K562 (cell line): ENCODE data around the gene NELL1. TPM values are rescaled to one million over a fixed set of nuclear protein-coding genes. Genes with fewer than 3 reads are reported as not detected.

Experiments used
- ATAC-seq: fragments of 200-7000 bp; cut with Tn5 transposase; 3 replicates; pipeline ENCODE4 v1.9.1; 2020; ENCODE audit warnings: moderate library complexity
- BruUV-seq: library from RNA; stranded (reverse); fragments of 400-500 nt; replicated peaks from 2 replicates; lab custom pipeline; 2021; lab: Mats Ljungman, UMichigan
- CTCF ChIA-PET: fragments of 300-600 bp; formaldehyde crosslinking; extraction: SDS; loops from one replicate; lab custom pipeline; 2021; ENCODE audit warnings: low intra/inter-chr PET ratio; lab: Yijun Ruan, JAX
- POLR2A ChIA-PET: fragments of 300-600, 350-650 bp; sonication (Branson Sonifier 250); formaldehyde crosslinking; extraction: SDS; loops from one replicate; lab custom pipeline; 2021; ENCODE audit warnings: antibody characterized with exemption, inconsistent platforms; lab: Yijun Ruan, JAX
- DNase-seq, 4 experiments: peaks; one replicate each; pipeline versions ENCODE4 v3.0.0 to v3.0.0-alpha.2; 2011 to 2018; ENCODE audit warnings: low spot score in 3 of 4, mixed read lengths in 3 of 4; ENCODE audit errors: extremely low read depth in 1 of 4
- FAIRE-seq: peaks from 2 replicates; lab custom pipeline; 2011; peaks lifted over from hg19 to GRCh38; lab: Jason Lieb, UNC
- H2AFZ ChIP-seq: 2 replicates; pipeline ENCODE4 v1.6.0; 2011; ENCODE audit warnings: low read depth, low read length, control low read depth, inconsistent platforms
- H3K27ac ChIP-seq: fragments of 200-600 bp; 3 replicates; pipeline ENCODE4 v1.8.0; 2011; ENCODE audit warnings: low read depth, mild to moderate bottlenecking, control low read depth, inconsistent platforms, low read length, moderate library complexity, mixed read lengths; ENCODE audit errors: extremely low read depth
- H3K27me3 ChIP-seq, 2 experiments: fragments of 300-600 bp in 1 of 2; 2 replicates in 1 of 2; 3 replicates in 1 of 2; pipeline versions ENCODE4 v1.6.0 to v1.8.0; 2011; ENCODE audit warnings: inconsistent platforms in 2 of 2, low read length in 2 of 2, mild to moderate bottlenecking in 1 of 2, mixed read lengths in 1 of 2, moderate library complexity in 1 of 2; ENCODE audit not compliant: control insufficient read depth in 2 of 2, insufficient read depth in 2 of 2
- H3K36me3 ChIP-seq: fragments of 300-600 bp; 3 replicates; pipeline ENCODE4 v1.8.0; 2011; ENCODE audit warnings: mild to moderate bottlenecking, low read length, inconsistent platforms; ENCODE audit not compliant: control insufficient read depth, insufficient read depth
- H3K4me1 ChIP-seq, 2 experiments: fragments of 200-600 bp in 1 of 2; replicated peaks in 1 of 2; 2 replicates in 1 of 2; 3 replicates in 1 of 2; pipeline versions ENCODE4 v1.5.1 to v1.8.0; 2011; ENCODE audit warnings: inconsistent platforms in 2 of 2, low read length in 2 of 2, mild to moderate bottlenecking in 1 of 2, mixed read lengths in 1 of 2, moderate library complexity in 1 of 2; ENCODE audit not compliant: control insufficient read depth in 2 of 2, insufficient read depth in 2 of 2
- H3K4me2 ChIP-seq: 2 replicates; pipeline ENCODE4 v1.6.1; 2011; ENCODE audit warnings: low read length, control low read depth, inconsistent platforms, mixed read lengths; ENCODE audit not compliant: insufficient read depth
- H3K4me3 ChIP-seq: fragments of 200-600 bp; sonication (generic), shearing (Covaris generic); 2 replicates; pipeline ENCODE4 v1.5.1; 2016; ENCODE audit warnings: control low read depth, inconsistent platforms
- H3K79me2 ChIP-seq: fragments of 200-600 bp; 3 replicates; pipeline ENCODE4 v1.8.0; 2011; ENCODE audit warnings: low read length, inconsistent platforms; ENCODE audit not compliant: control insufficient read depth, insufficient read depth
- H3K9ac ChIP-seq, 2 experiments: 2 replicates each; pipeline versions ENCODE4 v1.6.0 to v1.6.1; 2011; ENCODE audit warnings: low read depth in 2 of 2, low read length in 2 of 2, control low read depth in 1 of 2, inconsistent platforms in 1 of 2, mild to moderate bottlenecking in 1 of 2, mixed read lengths in 1 of 2; ENCODE audit not compliant: insufficient read depth in 1 of 2
- H3K9me1 ChIP-seq: one replicate; pipeline ENCODE4 v1.6.0; 2011; ENCODE audit warnings: inconsistent platforms, mild to moderate bottlenecking, low read length, moderate library complexity; ENCODE audit not compliant: control insufficient read depth, insufficient read depth
- H3K9me3 ChIP-seq: replicated peaks from 2 replicates; pipeline ENCODE4 v1.5.1; 2011; ENCODE audit warnings: low read depth, low read length, inconsistent platforms; ENCODE audit not compliant: control insufficient read depth, insufficient read depth
- H4K20me1 ChIP-seq: replicated peaks from 2 replicates; pipeline ENCODE4 v1.6.1; 2011; ENCODE audit warnings: low read length, inconsistent platforms, mixed read lengths; ENCODE audit not compliant: control insufficient read depth, insufficient read depth
- ATF2 ChIP-seq: sonication (generic); formaldehyde crosslinking; IDR thresholded peaks from 2 replicates; pipeline ENCODE4 v1.8.1; 2022; ENCODE audit warnings: missing genetic modification reagents
- BMI1 ChIP-seq: fragments of 150-350 bp; IDR thresholded peaks from 2 replicates; pipeline ENCODE4 v1.6.1; 2014; ENCODE audit warnings: low read length
- CHD1 ChIP-seq: fragments of 200-600 bp; sonication (generic); IDR thresholded peaks from one replicate; pipeline ENCODE4 v1.6.1; 2012; ENCODE audit warnings: mild to moderate bottlenecking, moderate library complexity, low read length, inconsistent platforms
- GATAD2A ChIP-seq: fragments of 450-650 bp; IDR thresholded peaks from 2 replicates; pipeline ENCODE4 v1.6.1; 2017
- HBP1 ChIP-seq: fragments of 450-650 bp; formaldehyde crosslinking; IDR thresholded peaks from 2 replicates; pipeline ENCODE4 v1.4.0; 2022; ENCODE audit warnings: missing genetic modification characterization
- HDAC3 ChIP-seq: fragments of 450-650 bp; IDR thresholded peaks from 2 replicates; pipeline ENCODE4 v1.6.1; 2018; ENCODE audit warnings: borderline replicate concordance, mild to moderate bottlenecking, moderate library complexity; ENCODE audit not compliant: partially characterized antibody
- KDM4B ChIP-seq, 2 experiments: fragments of 450-650 bp in 1 of 2; sonication (generic) in 1 of 2; IDR thresholded peaks; 2 replicates each; pipeline ENCODE4 v1.6.1; 2016 to 2017; ENCODE audit warnings: borderline replicate concordance in 2 of 2, antibody characterized with exemption in 1 of 2, low read depth in 1 of 2, mild to moderate bottlenecking in 1 of 2
- MLLT1 ChIP-seq, 2 experiments: fragments of 450-650 bp; IDR thresholded peaks; 2 replicates each; pipeline ENCODE4 v1.6.1; 2016
- RBM22 ChIP-seq: fragments of 200-400 bp; formaldehyde crosslinking; IDR thresholded peaks from 2 replicates; pipeline ENCODE4 v1.6.1; 2018; ENCODE audit warnings: low read length, low read depth; ENCODE audit not compliant: poor library complexity, severe bottlenecking
- YY1 ChIP-seq, 3 experiments: IDR thresholded peaks; 2 replicates each; pipeline ENCODE4 v1.6.1; 2011; ENCODE audit warnings: low read length in 2 of 3, mild to moderate bottlenecking in 2 of 3, moderate library complexity in 2 of 3, borderline replicate concordance in 1 of 3, control low read depth in 1 of 3, low read depth in 1 of 3; ENCODE audit not compliant: insufficient read depth in 3 of 3, insufficient replicate concordance in 2 of 3, control insufficient read depth in 1 of 3, insufficient read length in 1 of 3; ENCODE audit errors: extremely low read depth in 1 of 3
- WGBS: fragments of 100-300 bp; shearing (Covaris generic); methylation state at CpG from one replicate; pipeline ENCODE4 v1.1.6; 2016; ENCODE audit warnings: low coverage, mixed read lengths; ENCODE audit not compliant: insufficient coverage; ENCODE audit errors: missing lambda C conversion rate; 5-methylcytosine and 5-hydroxymethylcytosine counted together
- in situ Hi-C: fragments of 300-500 bp; cut with MboI; formaldehyde crosslinking; loops from 4 replicates; pipeline ENCODE4 v1.15.0; 2018; ENCODE audit warnings: inconsistent platforms, mixed read lengths
- intact Hi-C: fragments of 100-400 bp; cut with micrococcal nuclease; formaldehyde crosslinking; loops from 2 replicates; pipeline ENCODE4 v1.14.2; 2022
- polyA plus RNA-seq, 8 experiments: library from polyadenylated mRNA; depleted of rRNA in 4 of 8; stranded (reverse) in 5 of 8; unstranded in 3 of 8; fragments of >200 nt; fragmentation: Nextera tagmentation in 2 of 8; fragmentation: Illumina TruSeq in 1 of 8; extraction: Ambion mirVana in 2 of 8; extraction: Trizol in 1 of 8; gene quantifications; 2 replicates each; pipeline versions ENCODE4 v1.2.1 to v1.2.3, GENCODE V29; 2011 to 2014; ENCODE audit warnings: inconsistent platforms in 1 of 8, missing spikeins in 1 of 8
- total RNA-seq, 7 experiments: library from RNA; depleted of rRNA in 6 of 7; stranded (reverse); fragments of >200 nt in 6 of 7; fragmentation: Illumina TruSeq in 2 of 7; extraction: Trizol in 2 of 7; gene quantifications; 2 replicates each; pipeline versions ENCODE4 v1.2.1 to v1.2.3, GENCODE V29; 2011 to 2021; ENCODE audit warnings: low replicate concordance in 1 of 7
- TF ChIP-seq, protein P1 (sequence below): sonication (generic); formaldehyde crosslinking; IDR thresholded peaks from 2 replicates; pipeline ENCODE4 v1.8.0; 2022; ENCODE audit warnings: missing genetic modification reagents, mild to moderate bottlenecking, borderline replicate concordance
- TF ChIP-seq, protein P2 (sequence below): fragments of 450-650 bp; IDR thresholded peaks from 2 replicates; pipeline ENCODE4 v1.7.1; 2018; ENCODE audit warnings: mild to moderate bottlenecking, low read depth; ENCODE audit not compliant: partially characterized antibody

Gene NELL1
- total and polyA plus RNA-seq, 9 of the 15 experiments (the other 6 are each of a cell fraction or from before 2014, with no cell fraction given): not detected

DNA sequence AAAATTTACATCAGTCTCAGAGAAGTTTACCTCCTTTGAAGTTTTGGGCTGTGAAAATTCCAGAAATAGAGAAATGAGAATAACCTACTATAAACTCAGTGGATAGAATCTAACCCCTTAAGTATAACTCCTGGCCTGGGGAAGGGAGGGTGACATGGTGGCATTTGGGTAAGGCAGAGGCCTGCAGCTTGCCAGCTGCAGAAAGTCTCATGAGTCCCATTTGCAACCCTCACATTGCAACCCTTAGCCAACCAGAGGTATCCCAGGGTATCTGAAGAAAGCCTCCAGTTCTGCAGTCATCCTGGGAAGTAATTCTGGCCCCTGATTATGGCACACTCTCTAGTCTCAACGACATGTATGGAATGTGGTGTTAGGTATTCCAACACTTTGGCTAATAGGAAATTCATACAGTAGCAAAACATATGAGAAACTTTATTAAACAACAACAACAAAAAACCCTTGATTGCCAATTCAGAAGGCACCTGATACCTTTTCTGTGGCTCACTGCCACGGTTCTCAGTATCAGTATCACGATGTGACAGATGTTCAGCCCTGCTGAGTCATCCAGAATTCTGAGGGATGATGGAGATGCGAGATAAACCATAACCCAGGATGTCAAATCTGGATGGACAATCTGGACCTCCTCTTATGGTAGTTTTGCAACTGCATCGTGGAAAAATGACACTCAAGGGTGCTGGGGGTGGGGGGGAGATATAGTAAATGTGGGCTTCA is 743.4 kb downstream of the NELL1 start:
- no peaks in the 10 kb centered on the region for H3K4me1 ChIP-seq
- H2AFZ ChIP-seq: no peak overlapping the region
- H4K20me1 ChIP-seq: no peaks in the 10 kb centered on the region
- TF ChIP-seq HDAC3 (no peak), GATAD2A (no peak), CHD1 (no peak), MLLT1 (IDR thresholded peaks at IDR 0.05) (no peak), HBP1 (CRISPR knock-in tag) (no peak), BMI1 (no peak), YY1 (IDR thresholded peaks at IDR 0.05; ENCODE audit: borderline replicate concordance in 1 of 3, control insufficient read depth in 1 of 3, extremely low read depth in 1 of 3, insufficient read depth in 3 of 3, insufficient read length in 1 of 3, insufficient replicate concordance in 2 of 3, low read depth in 1 of 3, low read length in 2 of 3) (no peak), KDM4B (IDR thresholded peaks at IDR 0.05; ENCODE audit: borderline replicate concordance in 2 of 2, low read depth in 1 of 2) (no peak), ATF2 (CRISPR knock-in tag) (no peak), RBM22 (no peak)
- TF ChIP-seq, protein P1, sequence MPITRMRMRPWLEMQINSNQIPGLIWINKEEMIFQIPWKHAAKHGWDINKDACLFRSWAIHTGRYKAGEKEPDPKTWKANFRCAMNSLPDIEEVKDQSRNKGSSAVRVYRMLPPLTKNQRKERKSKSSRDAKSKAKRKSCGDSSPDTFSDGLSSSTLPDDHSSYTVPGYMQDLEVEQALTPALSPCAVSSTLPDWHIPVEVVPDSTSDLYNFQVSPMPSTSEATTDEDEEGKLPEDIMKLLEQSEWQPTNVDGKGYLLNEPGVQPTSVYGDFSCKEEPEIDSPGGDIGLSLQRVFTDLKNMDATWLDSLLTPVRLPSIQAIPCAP (CRISPR knock-in tag): no peak
- TF ChIP-seq, protein P2, sequence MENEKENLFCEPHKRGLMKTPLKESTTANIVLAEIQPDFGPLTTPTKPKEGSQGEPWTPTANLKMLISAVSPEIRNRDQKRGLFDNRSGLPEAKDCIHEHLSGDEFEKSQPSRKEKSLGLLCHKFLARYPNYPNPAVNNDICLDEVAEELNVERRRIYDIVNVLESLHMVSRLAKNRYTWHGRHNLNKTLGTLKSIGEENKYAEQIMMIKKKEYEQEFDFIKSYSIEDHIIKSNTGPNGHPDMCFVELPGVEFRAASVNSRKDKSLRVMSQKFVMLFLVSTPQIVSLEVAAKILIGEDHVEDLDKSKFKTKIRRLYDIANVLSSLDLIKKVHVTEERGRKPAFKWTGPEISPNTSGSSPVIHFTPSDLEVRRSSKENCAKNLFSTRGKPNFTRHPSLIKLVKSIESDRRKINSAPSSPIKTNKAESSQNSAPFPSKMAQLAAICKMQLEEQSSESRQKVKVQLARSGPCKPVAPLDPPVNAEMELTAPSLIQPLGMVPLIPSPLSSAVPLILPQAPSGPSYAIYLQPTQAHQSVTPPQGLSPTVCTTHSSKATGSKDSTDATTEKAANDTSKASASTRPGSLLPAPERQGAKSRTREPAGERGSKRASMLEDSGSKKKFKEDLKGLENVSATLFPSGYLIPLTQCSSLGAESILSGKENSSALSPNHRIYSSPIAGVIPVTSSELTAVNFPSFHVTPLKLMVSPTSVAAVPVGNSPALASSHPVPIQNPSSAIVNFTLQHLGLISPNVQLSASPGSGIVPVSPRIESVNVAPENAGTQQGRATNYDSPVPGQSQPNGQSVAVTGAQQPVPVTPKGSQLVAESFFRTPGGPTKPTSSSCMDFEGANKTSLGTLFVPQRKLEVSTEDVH: no peak

More for the DNA sequence above, 743.4 kb downstream of the NELL1 start:
- BruUV-seq: no TSS peak
- Histone ChIP-seq H3K27me3 (no peaks in the 10 kb centered on the region), H3K79me2 (no peaks in the 10 kb centered on the region), H3K36me3 (no peaks in the 10 kb centered on the region), H3K9ac (no peak overlapping the region), H3K4me2 (no peak overlapping the region), H3K27ac (no peak overlapping the region), H3K9me1 (no peaks in the 10 kb centered on the region), H3K4me3 (no peak overlapping the region), H3K9me3 (no peaks in the 10 kb centered on the region)
- in situ Hi-C loops: no loop called here
- CTCF ChIA-PET: no interaction called here
- ATAC-seq: no peak
- 0% methylated on average over 5 of the region's 5 CpGs for WGBS
- intact Hi-C loops: no loop called here
- POLR2A ChIA-PET: no interaction called here
- no peak for FAIRE-seq
- no peak for DNase-seq
